ENCODE results near the gene RPS6KA2. TPM values are rescaled to one million over a fixed set of nuclear protein-coding genes. Genes with fewer than 3 reads are reported as not detected.

The RPS6KA2 gene
- total RNA-seq, 2 experiments from 2014 or later = 1.6 to 1.9 TPM

DNA sequence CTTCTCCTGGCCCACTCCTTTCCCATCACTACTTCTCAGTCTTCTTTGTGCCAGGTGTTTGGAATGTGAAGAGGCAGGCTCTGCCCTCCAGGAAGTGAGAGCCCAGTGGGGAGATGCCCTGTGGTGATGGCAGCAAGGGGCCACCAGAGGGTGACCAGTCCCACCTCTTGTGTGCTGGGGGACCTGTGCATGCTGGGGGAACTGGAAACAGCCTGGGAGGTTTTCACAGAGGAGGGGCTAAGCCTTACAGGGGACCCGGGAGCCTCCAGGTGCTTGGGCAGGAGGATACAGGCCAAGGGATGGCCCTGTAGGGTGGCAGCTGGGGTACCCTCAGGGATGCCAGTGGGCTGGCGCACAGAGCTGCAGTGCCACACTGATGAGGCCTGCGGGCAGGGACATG, 112.9 kb downstream of the RPS6KA2 start:
- DNase-seq = no peak
- no peak for ATAC-seq
- no peaks in the 10 kb centered on the region for H3K27me3 Mint-ChIP-seq (ENCODE audit: low read depth)
- H3K4me1 Mint-ChIP-seq (ENCODE audit: low read depth) = peaks cover 5% of the 10 kb centered on the region
- no peaks in the 10 kb centered on the region for H3K36me3 Mint-ChIP-seq (ENCODE audit: low read depth)
- ChIA-PET POLR2A (no interaction called here), CTCF (no interaction called here)
- H3K27ac Mint-ChIP-seq = no peak overlapping the region
- no peaks in the 10 kb centered on the region for H3K9me3 Mint-ChIP-seq (ENCODE audit: insufficient read depth)
- H3K4me3 Mint-ChIP-seq = no peak overlapping the region

DNA sequence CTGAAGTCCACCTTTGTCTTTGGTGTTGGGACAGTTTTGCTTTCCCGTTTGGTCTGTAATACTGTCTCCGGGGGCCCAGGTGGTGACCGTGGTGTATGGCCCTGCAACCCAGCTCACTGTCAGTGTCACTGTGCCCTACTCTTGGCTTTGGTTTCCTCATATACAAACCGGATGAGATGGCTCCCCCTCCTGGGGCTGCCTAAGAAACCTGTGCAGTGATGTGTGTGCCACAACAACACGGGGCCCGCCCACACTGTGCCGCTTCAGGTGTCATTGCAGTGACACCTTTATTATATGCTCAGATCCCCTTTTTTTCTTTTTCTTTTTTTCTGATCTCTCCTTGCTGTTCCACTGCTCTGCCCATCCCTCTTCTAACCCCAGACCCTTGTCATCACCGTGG, 114.5 kb downstream of the RPS6KA2 start:
- DNase-seq (peak; percentile 33), ATAC-seq (peak; percentile 69)
- no peaks in the 10 kb centered on the region for H3K36me3 Mint-ChIP-seq (ENCODE audit: low read depth)
- ChIA-PET CTCF (interaction anchor here (1.3 to 1.4 kb wide), 3 partner anchors 14 to 77 kb away, joined by 3 read pairs; no protein-coding TSS in a partner anchor), POLR2A (interaction anchor here (0.7 to 1.2 kb wide), 2 partner anchors 23 to 508 kb away, joined by 3 to 4 read pairs; no protein-coding TSS in a partner anchor)
- no peak overlapping the region for H3K27ac Mint-ChIP-seq
- no peaks in the 10 kb centered on the region for H3K9me3 Mint-ChIP-seq (ENCODE audit: insufficient read depth)
- no peaks in the 10 kb centered on the region for H3K27me3 Mint-ChIP-seq (ENCODE audit: low read depth)
- no peak overlapping the region for H3K4me3 Mint-ChIP-seq
- H3K4me1 Mint-ChIP-seq (ENCODE audit: low read depth) = peaks cover 5% of the 10 kb centered on the region

DNA sequence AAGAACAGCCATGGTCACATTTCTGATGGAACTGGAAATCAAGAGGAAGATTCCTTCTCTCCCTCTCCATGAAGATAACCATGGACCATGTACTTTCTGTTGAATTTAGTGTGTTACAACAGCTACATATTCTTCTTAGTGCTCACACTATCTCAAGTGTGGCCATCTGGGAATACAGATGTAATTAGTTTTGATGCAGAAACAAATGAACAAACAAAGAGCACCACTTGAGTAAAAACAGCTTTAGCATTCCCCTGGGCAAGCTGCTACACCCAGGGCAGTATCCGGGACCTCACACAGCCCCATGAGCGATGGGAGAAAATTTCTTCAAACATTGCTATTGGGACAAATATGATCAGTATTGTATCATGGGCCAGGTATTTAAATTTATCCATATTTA, 115.7 kb downstream of the RPS6KA2 start:
- no peak overlapping the region for H3K27ac Mint-ChIP-seq
- no peaks in the 10 kb centered on the region for H3K27me3 Mint-ChIP-seq (ENCODE audit: low read depth)
- POLR2A ChIA-PET = no interaction called here
- no peaks in the 10 kb centered on the region for H3K36me3 Mint-ChIP-seq (ENCODE audit: low read depth)
- H3K9me3 Mint-ChIP-seq (ENCODE audit: insufficient read depth) = no peaks in the 10 kb centered on the region
- H3K4me1 Mint-ChIP-seq (ENCODE audit: low read depth) = peaks cover 5% of the 10 kb centered on the region
- ATAC-seq = no peak
- CTCF ChIA-PET = interaction anchor here (0.7 kb wide), 1 partner anchor 12 kb away, joined by 3 read pairs; no protein-coding TSS in a partner anchor
- no peak for DNase-seq
- H3K4me3 Mint-ChIP-seq = no peak overlapping the region

DNA sequence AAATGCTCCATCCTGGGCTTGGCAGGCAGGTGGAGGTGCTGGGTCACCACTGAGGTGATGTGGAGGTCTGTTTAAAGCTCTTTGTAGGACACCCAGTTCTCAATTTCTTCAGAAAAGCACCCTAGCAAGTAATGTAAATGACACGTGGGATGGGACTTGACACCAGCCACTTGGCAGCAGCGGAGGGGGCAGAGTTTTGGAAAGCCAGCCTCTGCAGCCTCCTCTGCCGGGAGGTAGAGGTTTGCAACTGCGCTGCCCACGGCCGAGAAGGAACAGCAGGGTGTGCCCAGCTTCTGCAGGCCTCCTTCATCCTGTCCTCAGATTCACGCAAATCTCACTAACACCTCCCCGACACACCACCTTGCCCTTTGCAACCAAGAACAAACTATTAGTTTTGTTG, 117.9 kb downstream of the RPS6KA2 start:
- Mint-ChIP-seq H3K27me3 (ENCODE audit: low read depth) (no peaks in the 10 kb centered on the region), H3K36me3 (ENCODE audit: low read depth) (no peaks in the 10 kb centered on the region), H3K4me1 (ENCODE audit: low read depth) (peaks cover 5% of the 10 kb centered on the region), H3K4me3 (no peak overlapping the region), H3K27ac (no peak overlapping the region), H3K9me3 (ENCODE audit: insufficient read depth) (no peaks in the 10 kb centered on the region)
- DNase-seq = no peak
- POLR2A ChIA-PET = no interaction called here
- CTCF ChIA-PET = no interaction called here
- no peak for ATAC-seq

DNA sequence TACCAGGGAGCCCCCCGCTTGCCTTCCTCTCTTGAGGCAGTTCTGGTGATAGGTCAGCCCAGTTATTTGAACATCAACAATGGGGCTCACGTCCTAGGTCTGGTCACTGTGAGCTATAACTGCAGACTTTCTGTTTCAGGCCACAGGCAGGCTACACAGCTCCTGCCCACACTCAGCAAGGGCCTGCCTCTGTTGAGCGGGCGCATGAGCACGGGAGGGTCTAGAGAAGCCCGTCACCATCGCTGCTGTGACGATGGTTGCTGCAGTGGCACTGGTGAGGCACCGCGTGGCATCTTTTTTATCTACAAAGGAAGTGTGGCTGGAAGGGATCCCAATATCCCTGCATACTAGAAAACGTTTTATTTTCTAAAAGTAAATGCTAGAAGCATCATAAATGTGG, 118.3 kb downstream of the RPS6KA2 start:
- Mint-ChIP-seq H3K27ac (no peak overlapping the region), H3K4me1 (ENCODE audit: low read depth) (peaks cover 5% of the 10 kb centered on the region), H3K4me3 (no peak overlapping the region), H3K9me3 (ENCODE audit: insufficient read depth) (no peaks in the 10 kb centered on the region), H3K27me3 (ENCODE audit: low read depth) (no peaks in the 10 kb centered on the region), H3K36me3 (ENCODE audit: low read depth) (no peaks in the 10 kb centered on the region)
- POLR2A ChIA-PET = no interaction called here
- CTCF ChIA-PET = no interaction called here
- ATAC-seq (no peak), DNase-seq (no peak)

DNA sequence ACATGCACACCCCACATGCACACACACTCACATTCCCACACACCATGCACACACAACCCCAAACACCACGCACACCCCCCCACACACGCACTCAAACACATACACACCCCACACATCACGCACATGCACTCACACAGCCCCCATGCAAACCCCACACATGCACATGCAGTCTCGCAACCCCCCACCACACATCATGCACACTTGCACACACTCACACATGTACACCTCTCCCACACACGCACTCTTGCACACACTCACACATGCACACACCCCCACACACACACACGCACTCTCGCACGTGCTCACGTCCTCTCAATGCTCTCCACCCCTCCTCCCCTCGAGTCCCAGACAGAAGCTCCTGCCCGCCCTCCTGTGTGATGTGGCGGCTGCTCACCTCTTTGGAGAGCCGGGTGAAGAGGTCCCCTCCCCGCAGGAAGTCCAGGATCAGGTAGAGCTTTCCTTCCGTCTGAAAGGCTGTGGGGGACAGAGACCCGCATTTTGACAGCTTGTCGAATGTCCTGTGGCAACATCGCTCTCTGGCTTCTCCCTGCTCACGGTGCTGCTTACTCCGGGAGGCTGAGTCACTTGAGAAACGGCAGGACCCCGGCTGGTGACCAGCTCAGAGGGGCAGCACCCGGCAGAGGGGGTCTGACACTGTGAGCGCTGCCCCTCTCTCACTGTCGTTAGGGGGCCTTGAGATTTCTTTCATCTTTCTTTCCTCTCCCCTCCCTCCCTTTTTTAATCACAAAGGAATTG, 119.1 kb downstream of the RPS6KA2 start:
- POLR2A ChIA-PET = no interaction called here
- CTCF ChIA-PET = no interaction called here
- no peaks in the 10 kb centered on the region for H3K27me3 Mint-ChIP-seq (ENCODE audit: low read depth)
- H3K4me3 Mint-ChIP-seq = no peak overlapping the region
- no peak overlapping the region for H3K27ac Mint-ChIP-seq
- H3K36me3 Mint-ChIP-seq (ENCODE audit: low read depth) = no peaks in the 10 kb centered on the region
- H3K9me3 Mint-ChIP-seq (ENCODE audit: insufficient read depth) = no peaks in the 10 kb centered on the region
- H3K4me1 Mint-ChIP-seq (ENCODE audit: low read depth) = peaks cover 5% of the 10 kb centered on the region
- ATAC-seq (no peak), DNase-seq (no peak)

DNA sequence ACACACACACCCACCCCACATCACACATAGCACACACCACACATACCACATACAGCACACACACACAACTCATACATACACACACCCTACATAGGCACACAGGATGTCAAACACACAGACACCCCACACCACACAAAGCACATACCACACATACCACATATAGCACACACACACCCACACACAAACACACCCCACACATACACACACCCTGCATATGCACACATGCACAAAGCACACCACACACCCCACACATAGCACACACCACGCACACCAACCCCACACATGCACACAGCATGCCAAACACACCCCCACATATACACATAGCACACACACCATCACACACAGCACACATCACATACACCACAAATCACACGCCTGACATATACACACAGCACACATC, 119.7 kb downstream of the RPS6KA2 start:
- no peak overlapping the region for H3K27ac Mint-ChIP-seq
- H3K36me3 Mint-ChIP-seq (ENCODE audit: low read depth) = no peaks in the 10 kb centered on the region
- ATAC-seq (no peak), DNase-seq (no peak)
- H3K4me3 Mint-ChIP-seq = no peak overlapping the region
- H3K27me3 Mint-ChIP-seq (ENCODE audit: low read depth) = no peaks in the 10 kb centered on the region
- ChIA-PET CTCF (no interaction called here), POLR2A (no interaction called here)
- H3K4me1 Mint-ChIP-seq (ENCODE audit: low read depth) = peaks cover under 1% of the 10 kb centered on the region
- no peaks in the 10 kb centered on the region for H3K9me3 Mint-ChIP-seq (ENCODE audit: insufficient read depth)

DNA sequence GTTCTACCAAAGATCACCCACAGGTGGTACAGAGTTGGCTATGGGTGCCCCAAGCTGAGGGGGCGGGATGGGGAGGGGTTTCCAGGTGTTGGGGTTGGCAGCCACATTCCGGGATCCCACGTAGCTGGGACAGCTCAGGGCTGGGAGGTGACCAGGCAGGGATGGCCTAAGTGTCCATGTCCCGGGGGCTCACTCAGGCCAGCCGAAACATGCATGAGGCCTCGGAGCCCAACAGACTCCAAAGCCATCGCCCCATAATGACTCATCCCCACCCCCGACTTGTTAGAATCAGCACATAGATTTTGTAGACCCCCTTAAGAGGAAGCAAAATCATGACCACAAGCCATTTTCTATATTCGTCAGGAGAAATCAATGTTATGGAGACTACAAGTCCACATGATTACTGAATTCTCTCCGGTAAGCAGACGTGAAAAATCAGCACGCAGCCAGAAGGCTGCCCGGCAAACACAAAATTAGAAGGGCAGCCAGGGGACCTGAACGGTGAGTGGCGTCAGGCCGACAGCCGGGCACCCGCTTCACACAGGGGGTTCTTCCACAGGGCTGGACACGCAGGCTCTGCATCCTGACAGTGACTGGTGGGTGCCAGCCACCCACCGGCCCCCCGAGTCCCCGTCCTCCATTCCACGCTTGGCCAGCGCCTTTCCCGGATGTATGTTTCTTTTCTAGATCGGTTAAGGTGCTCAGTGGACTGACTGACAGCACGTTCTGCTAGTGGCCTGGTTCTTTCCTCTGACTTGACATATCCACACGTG, 121.7 kb downstream of the RPS6KA2 start:
- Mint-ChIP-seq H3K27ac (no peak overlapping the region), H3K4me1 (ENCODE audit: low read depth) (no peaks in the 10 kb centered on the region), H3K36me3 (ENCODE audit: low read depth) (no peaks in the 10 kb centered on the region), H3K9me3 (ENCODE audit: insufficient read depth) (no peaks in the 10 kb centered on the region), H3K4me3 (no peak overlapping the region), H3K27me3 (ENCODE audit: low read depth) (no peaks in the 10 kb centered on the region)
- ChIA-PET POLR2A (no interaction called here), CTCF (no interaction called here)
- DNase-seq (no peak), ATAC-seq (no peak)

DNA sequence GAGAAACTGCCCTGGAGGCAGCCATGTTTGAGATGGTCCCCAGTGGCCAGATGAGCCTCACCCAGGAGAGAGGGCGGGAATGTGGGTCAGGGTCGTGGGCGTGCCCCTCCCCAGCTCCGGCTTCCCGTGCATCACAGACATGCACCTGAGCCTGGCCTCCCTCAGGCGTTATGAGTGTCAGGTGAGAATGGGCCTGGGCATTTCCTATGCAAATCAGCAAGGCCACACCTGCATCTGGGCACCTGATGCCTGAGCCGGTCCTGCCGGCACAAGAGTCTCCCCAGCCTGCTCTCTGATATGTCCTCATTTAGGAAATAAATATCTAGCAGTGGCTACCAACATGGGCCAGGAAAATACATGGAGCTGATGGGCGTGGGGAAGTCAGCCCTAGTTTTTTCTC, 123.0 kb downstream of the RPS6KA2 start:
- H3K4me1 Mint-ChIP-seq (ENCODE audit: low read depth) = no peaks in the 10 kb centered on the region
- no peaks in the 10 kb centered on the region for H3K9me3 Mint-ChIP-seq (ENCODE audit: insufficient read depth)
- ChIA-PET POLR2A (no interaction called here), CTCF (no interaction called here)
- H3K4me3 Mint-ChIP-seq = no peak overlapping the region
- DNase-seq = no peak
- H3K36me3 Mint-ChIP-seq (ENCODE audit: low read depth) = no peaks in the 10 kb centered on the region
- ATAC-seq = no peak
- no peaks in the 10 kb centered on the region for H3K27me3 Mint-ChIP-seq (ENCODE audit: low read depth)
- H3K27ac Mint-ChIP-seq = no peak overlapping the region

DNA sequence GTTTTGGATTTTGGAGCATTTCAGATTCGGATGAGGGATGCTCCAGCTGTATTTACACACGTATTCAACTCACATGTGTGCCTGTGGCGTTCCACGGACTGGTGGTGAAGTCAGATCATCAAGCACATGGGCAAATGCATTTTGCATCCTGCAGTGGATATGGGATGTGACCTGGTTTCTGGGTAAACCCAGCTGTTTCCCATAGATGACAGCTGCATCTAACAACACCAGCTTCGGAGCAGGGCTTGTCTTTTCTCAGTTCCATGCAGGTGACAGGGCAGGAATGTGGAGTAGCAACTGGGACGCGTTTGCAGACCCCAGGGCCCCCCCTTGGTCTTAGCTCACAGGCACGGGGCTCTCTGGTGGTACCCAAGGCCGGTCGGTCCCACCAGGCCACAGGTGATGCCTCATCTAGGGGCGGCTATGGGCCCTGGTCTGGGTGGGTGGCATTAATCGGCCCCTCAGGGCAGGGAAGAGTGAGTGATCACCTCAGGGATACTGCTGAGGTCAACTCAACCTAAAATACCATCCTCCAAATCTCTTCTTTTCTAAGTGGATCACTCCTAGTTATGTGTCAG, 123.8 kb downstream of the RPS6KA2 start:
- H3K9me3 Mint-ChIP-seq (ENCODE audit: insufficient read depth) = no peaks in the 10 kb centered on the region
- H3K27ac Mint-ChIP-seq = no peak overlapping the region
- ATAC-seq (no peak), DNase-seq (no peak)
- CTCF ChIA-PET = no interaction called here
- H3K4me1 Mint-ChIP-seq (ENCODE audit: low read depth) = no peaks in the 10 kb centered on the region
- H3K36me3 Mint-ChIP-seq (ENCODE audit: low read depth) = no peaks in the 10 kb centered on the region
- H3K4me3 Mint-ChIP-seq = no peak overlapping the region
- POLR2A ChIA-PET = no interaction called here
- no peaks in the 10 kb centered on the region for H3K27me3 Mint-ChIP-seq (ENCODE audit: low read depth)

DNA sequence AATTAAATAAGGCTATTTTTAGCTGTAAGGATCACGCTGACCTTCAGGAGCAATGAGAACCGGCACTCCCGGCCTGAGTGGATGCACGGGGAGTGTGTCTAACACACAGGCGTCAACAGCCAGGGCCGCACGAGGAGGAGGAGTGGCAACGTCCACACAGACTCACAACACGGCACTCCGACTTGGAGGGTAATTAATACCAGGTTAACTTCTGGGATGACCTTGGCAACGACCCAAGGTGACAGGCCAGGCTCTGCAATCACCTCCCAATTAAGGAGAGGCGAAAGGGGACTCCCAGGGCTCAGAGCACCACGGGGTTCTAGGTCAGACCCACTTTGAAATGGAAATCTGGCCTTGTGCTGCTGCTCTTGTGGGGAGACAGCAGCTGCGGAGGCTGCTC, 124.6 kb downstream of the RPS6KA2 start:
- POLR2A ChIA-PET = interaction anchor here (0.6 kb wide), 1 partner anchor 11 kb away, joined by 3 read pairs; no protein-coding TSS in a partner anchor
- DNase-seq (no peak), ATAC-seq (no peak)
- Mint-ChIP-seq H3K36me3 (ENCODE audit: low read depth) (no peaks in the 10 kb centered on the region), H3K9me3 (ENCODE audit: insufficient read depth) (no peaks in the 10 kb centered on the region), H3K27me3 (ENCODE audit: low read depth) (no peaks in the 10 kb centered on the region), H3K4me1 (ENCODE audit: low read depth) (no peaks in the 10 kb centered on the region), H3K4me3 (no peak overlapping the region), H3K27ac (no peak overlapping the region)
- CTCF ChIA-PET = no interaction called here

DNA sequence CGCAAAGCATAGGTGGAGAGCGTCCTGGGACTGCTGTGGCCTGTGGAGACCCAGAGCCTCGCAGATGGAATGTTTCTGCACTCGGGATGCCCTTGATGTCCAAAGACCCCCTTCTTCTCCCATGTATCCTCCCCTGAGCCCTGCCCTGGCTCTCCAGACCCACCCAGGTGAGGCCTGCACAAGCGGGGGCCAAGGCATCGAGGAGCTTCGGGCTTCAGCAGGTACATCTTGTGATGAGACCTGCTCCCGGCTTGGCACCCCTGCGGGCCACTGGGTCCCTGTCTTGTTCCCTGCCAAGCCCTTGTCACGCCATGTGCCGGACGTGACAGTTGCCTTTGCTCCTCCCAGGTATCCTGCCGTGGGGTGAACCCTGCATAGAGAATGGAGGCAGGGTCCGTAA, 125.8 kb downstream of the RPS6KA2 start:
- POLR2A ChIA-PET = no interaction called here
- Mint-ChIP-seq H3K36me3 (ENCODE audit: low read depth) (no peaks in the 10 kb centered on the region), H3K9me3 (ENCODE audit: insufficient read depth) (no peaks in the 10 kb centered on the region), H3K4me3 (no peak overlapping the region), H3K4me1 (ENCODE audit: low read depth) (no peaks in the 10 kb centered on the region), H3K27me3 (ENCODE audit: low read depth) (no peaks in the 10 kb centered on the region), H3K27ac (no peak overlapping the region)
- ATAC-seq = no peak
- DNase-seq = no peak
- CTCF ChIA-PET = no interaction called here

All from activated CD8-positive, alpha-beta T cell treated with anti-CD3 and anti-CD28 coated beads, Interleukin-2, amount 10 ng/mL, durations not matched to agents 7 days and 5 days (primary cell).